Liver (tissue), 9 donors: ENCODE results near the gene ZMYND8. TPM values are rescaled to one million over a fixed set of nuclear protein-coding genes. Genes with fewer than 3 reads are reported as not detected.

Source experiments
- DNase-seq: peaks from one replicate; pipeline ENCODE4 v3.0.0-alpha.2; 2017; ENCODE audit warnings: low spot score
- H3K27ac ChIP-seq, 2 donors: one replicate each; pipeline ENCODE4 v1.7.0; 2013; ENCODE audit warnings: inconsistent platforms in 2 of 2, low read length in 2 of 2, control low read depth in 1 of 2, low read depth in 1 of 2, mild to moderate bottlenecking in 1 of 2
- H3K27me3 ChIP-seq, 4 donors: one replicate each; pipeline versions ENCODE4 v1.6.1 to v1.7.0; 2013; ENCODE audit warnings: low read length in 3 of 4, inconsistent platforms in 1 of 4, mild to moderate bottlenecking in 1 of 4, moderate library complexity in 1 of 4; ENCODE audit not compliant: control insufficient read depth in 4 of 4, insufficient read depth in 4 of 4
- H3K36me3 ChIP-seq, 4 donors: one replicate each; pipeline versions ENCODE4 v1.6.1 to v1.7.0; 2013; ENCODE audit warnings: low read length in 3 of 4, mild to moderate bottlenecking in 3 of 4, low read depth in 1 of 4, moderate library complexity in 1 of 4; ENCODE audit not compliant: control insufficient read depth in 4 of 4, insufficient read depth in 3 of 4
- H3K4me1 ChIP-seq, 4 donors: one replicate each; pipeline versions ENCODE4 v1.6.1 to v1.7.0; 2013; ENCODE audit warnings: low read length in 3 of 4, mild to moderate bottlenecking in 3 of 4, moderate library complexity in 1 of 4; ENCODE audit not compliant: control insufficient read depth in 4 of 4, insufficient read depth in 4 of 4
- H3K4me3 ChIP-seq, 3 donors: one replicate each; pipeline versions ENCODE4 v1.6.1 to v1.7.0; 2013; ENCODE audit warnings: low read length in 3 of 3, control low read depth in 1 of 3, low read depth in 1 of 3, mild to moderate bottlenecking in 1 of 3
- H3K9ac ChIP-seq, 2 donors: one replicate each; pipeline ENCODE4 v1.7.0; 2013; ENCODE audit warnings: low read length in 2 of 2, mild to moderate bottlenecking in 2 of 2, moderate library complexity in 2 of 2, control low read depth in 1 of 2, low read depth in 1 of 2
- H3K9me3 ChIP-seq, 4 donors: one replicate each; pipeline versions ENCODE4 v1.6.1 to v1.7.0; 2013; ENCODE audit warnings: low read length in 3 of 4; ENCODE audit not compliant: control insufficient read depth in 4 of 4
- GABPA ChIP-seq, 2 donors: IDR thresholded peaks in 1 of 2; conservative IDR thresholded peaks in 1 of 2; 2 replicates each; pipeline ENCODE4 v1.6.1; 2016; ENCODE audit warnings: antibody characterized with exemption in 2 of 2, mild to moderate bottlenecking in 1 of 2, moderate library complexity in 1 of 2
- HNF4A ChIP-seq, 2 donors: conservative IDR thresholded peaks; 2 replicates each; pipeline ENCODE4 v1.6.1; 2016; ENCODE audit warnings: antibody characterized with exemption in 2 of 2, mild to moderate bottlenecking in 2 of 2
- HNF4G ChIP-seq: IDR thresholded peaks from 2 replicates; pipeline ENCODE4 v1.6.1; 2016; ENCODE audit warnings: antibody characterized with exemption
- NR2F2 ChIP-seq: IDR thresholded peaks from 2 replicates; pipeline ENCODE4 v1.6.1; 2016; ENCODE audit warnings: antibody characterized with exemption
- SP1 ChIP-seq: IDR thresholded peaks from 2 replicates; pipeline ENCODE4 v1.6.1; 2018; ENCODE audit warnings: antibody characterized with exemption, mild to moderate bottlenecking
- TAF1 ChIP-seq: conservative IDR thresholded peaks from 2 replicates; pipeline ENCODE4 v1.6.1; 2016; ENCODE audit warnings: antibody characterized with exemption, mild to moderate bottlenecking
- WGBS: extraction: QIAGEN DNeasy Blood & Tissue Kit; methylation state at CpG from one replicate; pipeline ENCODE4 v1.1.7; 2013; 5-methylcytosine and 5-hydroxymethylcytosine counted together
- polyA plus RNA-seq, 2 donors: library from polyadenylated mRNA; stranded (reverse) in 1 of 2; unstranded in 1 of 2; fragments of 200-250 nt in 1 of 2; fragments of >200 nt in 1 of 2; fragmentation: Nextera tagmentation in 1 of 2; extraction: Ambion mirVana in 1 of 2; gene quantifications; one replicate each; pipeline versions ENCODE4 v1.2.1 to v1.2.3, GENCODE V29; 2013 to 2015
- total RNA-seq, 2 donors: library from RNA; depleted of rRNA; stranded (reverse); fragments of >200 nt; gene quantifications; one replicate each; pipeline ENCODE4 v1.2.3, GENCODE V29; 2014
- TF ChIP-seq, protein P1 (sequence below): IDR thresholded peaks from 2 replicates; pipeline ENCODE4 v1.6.1; 2016; ENCODE audit warnings: antibody characterized with exemption, mild to moderate bottlenecking
- TF ChIP-seq, protein P2 (sequence below): IDR thresholded peaks from 2 replicates; pipeline ENCODE4 v1.6.1; 2016; ENCODE audit warnings: antibody characterized with exemption
- TF ChIP-seq, protein P3 (sequence below): IDR thresholded peaks from 2 replicates; pipeline ENCODE4 v1.6.1; 2016; ENCODE audit warnings: antibody characterized with exemption
- TF ChIP-seq, protein P4 (sequence below): IDR thresholded peaks from 2 replicates; pipeline ENCODE4 v1.6.1; 2016; ENCODE audit warnings: antibody characterized with exemption
- TF ChIP-seq, protein P5 (sequence below): fragments of 150-350 bp; IDR thresholded peaks from 2 replicates; pipeline ENCODE4 v1.5.1; 2017; ENCODE audit warnings: improper control_type of control experiment, low read depth, low read length; ENCODE audit not compliant: missing input control
- donor health status: healthy.
- donor health status: healthy.
- donor health status: healthy.
- donor health status: healthy.
- donor health status: healthy.

Gene ZMYND8
- total and polyA plus RNA-seq, 4 donors, result 3.3 to 23.5 (median 6.8) TPM

DNA sequence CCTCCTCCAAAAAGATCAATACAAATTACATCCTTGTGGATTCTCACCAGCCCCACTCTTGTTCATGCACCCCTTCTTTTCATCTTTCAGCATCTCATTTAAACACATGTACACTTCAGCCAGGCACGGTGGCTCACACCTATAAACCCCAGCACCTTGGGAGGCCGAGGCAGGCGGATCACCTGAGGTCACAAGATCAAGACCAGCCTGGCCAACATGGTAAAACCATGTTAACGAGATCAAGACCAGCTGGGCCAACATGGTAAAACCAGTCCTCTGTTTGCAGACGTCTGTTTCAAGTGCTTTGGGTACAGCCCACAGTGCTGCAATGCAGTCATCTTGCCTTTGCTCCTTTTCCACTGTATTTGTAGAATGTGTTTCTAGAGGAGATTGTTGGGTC lies 45.3 kb downstream of the ZMYND8 start:
- Histone ChIP-seq H3K36me3 (peaks cover 0 to 10% (median 2%) of the 10 kb centered on the region in 4 donors), H3K4me3 (no peak overlapping the region), H3K4me1 (peaks cover 0 to 2% (median 0%) of the 10 kb centered on the region in 4 donors), H3K9ac (no peak overlapping the region), H3K9me3 (no peaks in the 10 kb centered on the region), H3K27ac (no peak overlapping the region), H3K27me3 (no peaks in the 10 kb centered on the region)
- WGBS, result 97% methylated on average over 5 of the region's 5 CpGs
- no peak for DNase-seq
- TF ChIP-seq, protein P1, sequence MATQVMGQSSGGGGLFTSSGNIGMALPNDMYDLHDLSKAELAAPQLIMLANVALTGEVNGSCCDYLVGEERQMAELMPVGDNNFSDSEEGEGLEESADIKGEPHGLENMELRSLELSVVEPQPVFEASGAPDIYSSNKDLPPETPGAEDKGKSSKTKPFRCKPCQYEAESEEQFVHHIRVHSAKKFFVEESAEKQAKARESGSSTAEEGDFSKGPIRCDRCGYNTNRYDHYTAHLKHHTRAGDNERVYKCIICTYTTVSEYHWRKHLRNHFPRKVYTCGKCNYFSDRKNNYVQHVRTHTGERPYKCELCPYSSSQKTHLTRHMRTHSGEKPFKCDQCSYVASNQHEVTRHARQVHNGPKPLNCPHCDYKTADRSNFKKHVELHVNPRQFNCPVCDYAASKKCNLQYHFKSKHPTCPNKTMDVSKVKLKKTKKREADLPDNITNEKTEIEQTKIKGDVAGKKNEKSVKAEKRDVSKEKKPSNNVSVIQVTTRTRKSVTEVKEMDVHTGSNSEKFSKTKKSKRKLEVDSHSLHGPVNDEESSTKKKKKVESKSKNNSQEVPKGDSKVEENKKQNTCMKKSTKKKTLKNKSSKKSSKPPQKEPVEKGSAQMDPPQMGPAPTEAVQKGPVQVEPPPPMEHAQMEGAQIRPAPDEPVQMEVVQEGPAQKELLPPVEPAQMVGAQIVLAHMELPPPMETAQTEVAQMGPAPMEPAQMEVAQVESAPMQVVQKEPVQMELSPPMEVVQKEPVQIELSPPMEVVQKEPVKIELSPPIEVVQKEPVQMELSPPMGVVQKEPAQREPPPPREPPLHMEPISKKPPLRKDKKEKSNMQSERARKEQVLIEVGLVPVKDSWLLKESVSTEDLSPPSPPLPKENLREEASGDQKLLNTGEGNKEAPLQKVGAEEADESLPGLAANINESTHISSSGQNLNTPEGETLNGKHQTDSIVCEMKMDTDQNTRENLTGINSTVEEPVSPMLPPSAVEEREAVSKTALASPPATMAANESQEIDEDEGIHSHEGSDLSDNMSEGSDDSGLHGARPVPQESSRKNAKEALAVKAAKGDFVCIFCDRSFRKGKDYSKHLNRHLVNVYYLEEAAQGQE, result no peak
- TF ChIP-seq, protein P2, sequence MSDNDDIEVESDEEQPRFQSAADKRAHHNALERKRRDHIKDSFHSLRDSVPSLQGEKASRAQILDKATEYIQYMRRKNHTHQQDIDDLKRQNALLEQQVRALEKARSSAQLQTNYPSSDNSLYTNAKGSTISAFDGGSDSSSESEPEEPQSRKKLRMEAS, result no peak
- TF ChIP-seq TAF1 (no peak), SP1 (no peak)
- TF ChIP-seq, protein P3, sequence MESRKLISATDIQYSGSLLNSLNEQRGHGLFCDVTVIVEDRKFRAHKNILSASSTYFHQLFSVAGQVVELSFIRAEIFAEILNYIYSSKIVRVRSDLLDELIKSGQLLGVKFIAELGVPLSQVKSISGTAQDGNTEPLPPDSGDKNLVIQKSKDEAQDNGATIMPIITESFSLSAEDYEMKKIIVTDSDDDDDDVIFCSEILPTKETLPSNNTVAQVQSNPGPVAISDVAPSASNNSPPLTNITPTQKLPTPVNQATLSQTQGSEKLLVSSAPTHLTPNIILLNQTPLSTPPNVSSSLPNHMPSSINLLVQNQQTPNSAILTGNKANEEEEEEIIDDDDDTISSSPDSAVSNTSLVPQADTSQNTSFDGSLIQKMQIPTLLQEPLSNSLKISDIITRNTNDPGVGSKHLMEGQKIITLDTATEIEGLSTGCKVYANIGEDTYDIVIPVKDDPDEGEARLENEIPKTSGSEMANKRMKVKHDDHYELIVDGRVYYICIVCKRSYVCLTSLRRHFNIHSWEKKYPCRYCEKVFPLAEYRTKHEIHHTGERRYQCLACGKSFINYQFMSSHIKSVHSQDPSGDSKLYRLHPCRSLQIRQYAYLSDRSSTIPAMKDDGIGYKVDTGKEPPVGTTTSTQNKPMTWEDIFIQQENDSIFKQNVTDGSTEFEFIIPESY, result no peak

DNA sequence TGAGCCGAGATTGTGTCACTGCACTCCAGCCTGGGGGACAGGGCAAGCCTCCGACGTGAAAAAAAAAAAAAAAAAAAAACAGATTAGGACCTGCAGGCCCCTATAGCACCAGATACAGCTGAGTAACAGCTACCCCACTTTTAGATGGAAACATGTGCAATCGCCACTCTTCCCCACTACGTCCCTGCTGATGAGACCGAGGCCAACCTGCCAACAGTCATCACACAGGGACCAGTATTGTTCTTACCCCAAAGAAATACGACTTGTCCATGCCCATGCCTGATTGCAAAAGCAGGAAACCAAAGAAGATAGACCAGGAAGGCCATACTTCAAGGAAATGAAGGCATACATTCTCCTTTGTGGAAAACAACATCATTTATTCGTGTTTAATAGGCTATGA lies 45.8 kb downstream of the ZMYND8 start:
- H3K27ac ChIP-seq, result no peak overlapping the region
- 84% methylated on average over 8 of the region's 8 CpGs for WGBS

DNA sequence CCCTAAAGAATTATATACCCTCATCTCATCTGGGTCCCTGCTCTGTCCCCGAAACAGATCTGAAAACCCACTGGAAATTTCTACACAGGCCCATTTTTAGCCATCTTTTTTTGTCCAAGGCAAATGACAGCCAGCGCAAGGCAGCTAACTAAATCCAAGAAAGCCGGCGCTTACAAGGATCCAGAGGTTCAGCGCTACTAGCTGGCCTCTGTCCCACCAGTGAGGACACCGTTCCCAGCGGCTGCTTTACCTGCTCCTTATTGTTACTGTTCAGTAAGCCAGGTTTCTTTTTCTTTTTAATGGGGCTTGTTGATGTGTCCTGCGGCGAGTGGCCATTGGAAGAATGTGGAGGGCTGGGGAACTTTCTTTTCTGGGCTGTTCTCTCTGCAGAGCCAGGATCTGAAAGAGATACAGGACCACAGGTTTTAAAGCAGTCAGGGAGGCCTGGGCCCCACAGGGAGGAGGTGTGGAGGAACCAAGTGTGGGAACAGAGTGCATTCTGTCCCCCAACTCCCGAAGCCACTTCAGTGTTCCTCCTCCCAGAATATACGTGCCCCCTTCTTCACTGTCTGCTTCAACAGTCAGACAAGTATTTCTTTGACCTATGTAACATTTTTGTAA lies 46.6 kb downstream of the ZMYND8 start:
- Histone ChIP-seq H3K36me3 (peaks cover 0 to 14% (median 3%) of the 10 kb centered on the region in 4 donors), H3K4me3 (no peak overlapping the region), H3K27me3 (no peaks in the 10 kb centered on the region), H3K9me3 (no peaks in the 10 kb centered on the region), H3K4me1 (peaks cover 0 to 2% (median under 1%) of the 10 kb centered on the region in 4 donors), H3K27ac (no peak overlapping the region), H3K9ac (no peak overlapping the region)
- DNase-seq, result no peak
- whole genome bisulfite sequencing, result 96% methylated on average over 11 of the region's 11 CpGs
- TF ChIP-seq HNF4G (no peak), GABPA (IDR thresholded peaks at IDR 0.05 in 1 of 2, conservative IDR thresholded peaks at IDR 0.05 in 1 of 2) (no peak), NR2F2 (no peak), HNF4A (conservative IDR thresholded peaks at IDR 0.05) (no peak), TAF1 (no peak)
- TF ChIP-seq, protein P2, result no peak
- TF ChIP-seq, protein P1, result no peak
- TF ChIP-seq, protein P4, sequence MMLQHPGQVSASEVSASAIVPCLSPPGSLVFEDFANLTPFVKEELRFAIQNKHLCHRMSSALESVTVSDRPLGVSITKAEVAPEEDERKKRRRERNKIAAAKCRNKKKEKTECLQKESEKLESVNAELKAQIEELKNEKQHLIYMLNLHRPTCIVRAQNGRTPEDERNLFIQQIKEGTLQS, result no peak
- TF ChIP-seq, protein P5, sequence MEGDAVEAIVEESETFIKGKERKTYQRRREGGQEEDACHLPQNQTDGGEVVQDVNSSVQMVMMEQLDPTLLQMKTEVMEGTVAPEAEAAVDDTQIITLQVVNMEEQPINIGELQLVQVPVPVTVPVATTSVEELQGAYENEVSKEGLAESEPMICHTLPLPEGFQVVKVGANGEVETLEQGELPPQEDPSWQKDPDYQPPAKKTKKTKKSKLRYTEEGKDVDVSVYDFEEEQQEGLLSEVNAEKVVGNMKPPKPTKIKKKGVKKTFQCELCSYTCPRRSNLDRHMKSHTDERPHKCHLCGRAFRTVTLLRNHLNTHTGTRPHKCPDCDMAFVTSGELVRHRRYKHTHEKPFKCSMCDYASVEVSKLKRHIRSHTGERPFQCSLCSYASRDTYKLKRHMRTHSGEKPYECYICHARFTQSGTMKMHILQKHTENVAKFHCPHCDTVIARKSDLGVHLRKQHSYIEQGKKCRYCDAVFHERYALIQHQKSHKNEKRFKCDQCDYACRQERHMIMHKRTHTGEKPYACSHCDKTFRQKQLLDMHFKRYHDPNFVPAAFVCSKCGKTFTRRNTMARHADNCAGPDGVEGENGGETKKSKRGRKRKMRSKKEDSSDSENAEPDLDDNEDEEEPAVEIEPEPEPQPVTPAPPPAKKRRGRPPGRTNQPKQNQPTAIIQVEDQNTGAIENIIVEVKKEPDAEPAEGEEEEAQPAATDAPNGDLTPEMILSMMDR, result no peak

More for the DNA sequence above, 45.8 kb downstream of the ZMYND8 start:
- no peak overlapping the region for H3K9ac ChIP-seq
- H3K27me3 ChIP-seq, result no peaks in the 10 kb centered on the region
- no peak overlapping the region for H3K4me3 ChIP-seq
- TF ChIP-seq GABPA (IDR thresholded peaks at IDR 0.05 in 1 of 2, conservative IDR thresholded peaks at IDR 0.05 in 1 of 2) (no peak), TAF1 (no peak)
- H3K4me1 ChIP-seq, result peaks cover 0 to 2% (median 0%) of the 10 kb centered on the region in 4 donors
- no peak for DNase-seq
- no peaks in the 10 kb centered on the region for H3K9me3 ChIP-seq
- peaks cover 0 to 13% (median 2%) of the 10 kb centered on the region in 4 donors for H3K36me3 ChIP-seq
